HFF-Myc (cell line): Measurements from ENCODE around the gene TOMM5.

Experiments
- DNase-seq: peaks from one replicate; pipeline ENCODE4 v3.0.0-alpha.2; 2011; ENCODE audit warnings: low read depth; ENCODE audit errors: extremely low read depth
- H3K4me3 ChIP-seq: replicated peaks from 2 replicates; pipeline ENCODE4 v1.5.1; 2011; ENCODE audit warnings: low read depth, mild to moderate bottlenecking, control low read depth, low read length
- CTCF ChIP-seq: IDR thresholded peaks from 2 replicates; pipeline ENCODE4 v1.5.1; 2012; ENCODE audit warnings: mild to moderate bottlenecking, low read depth, low read length, control low read depth; ENCODE audit errors: missing control alignments

Gene TOMM5

DNA sequence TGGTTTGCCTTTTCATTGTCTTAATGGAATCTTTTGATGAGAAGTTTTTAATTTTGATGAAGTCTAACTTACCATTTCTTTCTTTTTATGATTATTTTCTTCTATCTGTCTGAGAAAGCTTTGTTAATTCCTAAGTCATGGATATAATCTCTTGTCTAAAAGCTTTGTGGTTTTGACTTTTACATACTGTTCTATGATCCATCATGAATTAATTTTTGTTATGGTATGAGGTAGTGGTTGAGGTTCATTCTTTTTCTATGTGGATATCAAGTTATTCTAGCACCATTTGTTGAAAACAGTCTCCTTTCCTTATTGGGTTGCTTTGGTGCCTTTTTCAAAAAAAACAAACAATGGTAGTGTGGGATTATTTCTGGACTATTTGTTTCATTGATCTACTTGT, 36.6 kb downstream of the TOMM5 start:
- no peak for DNase-seq
- TF ChIP-seq CTCF: no peak

DNA sequence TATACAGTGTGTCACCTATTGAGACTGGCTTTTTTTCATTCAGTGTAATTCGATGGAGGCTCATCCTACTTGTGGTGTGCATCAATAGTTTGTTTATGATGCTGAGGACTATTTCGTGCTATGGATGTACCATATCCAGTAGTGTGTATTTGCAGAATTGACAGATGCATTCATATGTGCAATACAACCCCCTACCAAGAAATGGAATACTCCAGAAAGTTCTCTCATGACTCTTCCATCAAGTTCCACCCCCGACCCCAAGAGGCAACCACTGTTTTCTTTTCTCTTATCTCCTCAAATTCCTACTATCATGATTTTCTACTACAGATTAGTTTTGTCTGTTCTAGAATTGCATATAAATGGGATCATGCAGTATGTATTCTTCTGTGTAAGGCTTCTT, 38.1 kb downstream of the TOMM5 start:
- no peak for DNase-seq
- no peak overlapping the region for H3K4me3 ChIP-seq
- no peak for TF ChIP-seq CTCF

More for the DNA sequence above, 36.6 kb downstream of the TOMM5 start:
- H3K4me3 ChIP-seq: no peak overlapping the region

DNA sequence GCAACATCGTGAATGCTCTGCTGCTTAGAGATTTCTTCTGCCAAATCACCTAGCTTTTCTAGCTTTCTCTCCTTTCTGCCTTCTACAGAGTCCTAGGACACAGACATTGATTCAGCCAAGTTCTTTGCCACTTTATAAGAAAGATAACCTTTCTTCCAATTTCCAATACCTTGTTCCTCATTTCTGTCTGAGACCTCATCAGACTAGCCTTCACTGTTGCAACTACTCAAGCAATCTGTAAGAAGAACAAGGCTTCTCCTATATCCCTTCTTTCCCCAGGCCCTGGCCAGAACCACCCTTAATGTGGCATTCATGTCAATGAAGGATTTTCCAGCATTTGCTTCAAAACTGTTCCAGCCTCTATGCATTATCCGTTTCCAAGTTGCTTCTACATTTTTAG, 40.5 kb downstream of the TOMM5 start:
- no peak for DNase-seq
- no peak for TF ChIP-seq CTCF

GRCh38 chr9:37551468-37551867, 40.9 kb downstream of the TOMM5 start:
- TF ChIP-seq CTCF: no peak
- DNase-seq: no peak
- H3K4me3 ChIP-seq: no peak overlapping the region

More for the DNA sequence above, 40.5 kb downstream of the TOMM5 start:
- H3K4me3 ChIP-seq: no peak overlapping the region

GRCh38 chr9:37550781-37551180, 41.6 kb downstream of the TOMM5 start:
- no peak overlapping the region for H3K4me3 ChIP-seq
- no peak for DNase-seq
- TF ChIP-seq CTCF: no peak

DNA sequence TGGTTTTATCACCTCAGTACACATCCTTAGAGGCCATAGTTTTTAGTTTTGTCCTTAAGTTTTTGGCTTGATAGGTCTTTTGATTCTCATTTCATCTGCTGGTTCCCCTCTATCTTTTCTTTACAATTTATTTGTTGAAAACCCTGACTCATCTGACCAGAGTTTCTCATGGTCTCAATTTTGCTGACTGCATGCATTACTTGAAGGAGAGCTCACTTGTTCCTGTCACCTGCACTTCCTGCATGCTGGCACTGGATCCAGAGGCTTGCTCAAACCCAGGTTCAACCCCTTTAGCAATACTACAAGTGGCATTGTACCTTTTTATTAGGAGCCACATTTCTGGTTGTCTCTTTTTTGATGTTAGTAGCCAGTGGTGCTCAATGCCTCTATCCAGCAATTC, 42.9 kb downstream of the TOMM5 start:
- TF ChIP-seq CTCF: no peak
- no peak for DNase-seq
- no peak overlapping the region for H3K4me3 ChIP-seq

DNA sequence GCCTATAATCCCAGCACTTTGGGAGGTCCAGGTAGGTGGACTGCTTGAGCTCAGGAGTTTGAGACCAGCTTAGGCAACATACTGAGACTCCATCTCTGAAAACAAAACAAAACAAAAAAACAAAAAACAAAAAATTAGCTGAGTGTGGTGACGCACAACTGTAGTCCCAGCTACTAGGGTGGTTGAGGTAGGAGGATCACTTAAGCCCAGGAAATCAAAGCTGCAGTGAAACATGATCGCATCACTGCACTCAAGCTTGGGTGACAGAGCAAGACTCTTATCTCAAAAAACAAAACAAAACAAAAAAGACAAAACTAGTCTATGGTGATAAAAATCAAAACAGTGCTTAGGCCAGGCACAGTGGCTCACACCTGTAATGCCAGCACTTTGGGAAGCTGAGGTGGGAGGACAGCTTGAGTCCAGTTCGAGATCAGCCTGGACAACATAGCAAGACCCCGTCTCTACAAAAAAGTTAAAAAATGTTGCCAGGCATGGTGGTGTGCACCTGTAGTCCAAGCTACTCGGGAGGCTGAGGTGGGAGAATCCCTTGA, 45.0 kb downstream of the TOMM5 start:
- no peak for DNase-seq
- H3K4me3 ChIP-seq: no peak overlapping the region
- TF ChIP-seq CTCF: no peak
